OCI-LY1 (cell line): ENCODE results near the gene MLF2.
"Not testable (repeated sequence)": the region's sequence is repeated elsewhere in the genome, so short reads cannot be mapped to it uniquely, and the experiment has no call there.

ENCODE experiments used
- H2AFZ ChIP-seq: fragments of 200-600 bp; sonication (generic), shearing (Covaris generic); 2 replicates; pipeline ENCODE4 v1.6.0; 2014; ENCODE audit warnings: antibody characterized with exemption, mild to moderate bottlenecking, low read length
- H3F3A ChIP-seq: fragments of 200-600 bp; sonication (generic), shearing (Covaris generic); 2 replicates; pipeline ENCODE4 v1.6.0; 2014; ENCODE audit warnings: mild to moderate bottlenecking, antibody characterized with exemption, low read length, moderate library complexity; ENCODE audit not compliant: insufficient read depth
- H3K27ac ChIP-seq: fragments of 200-600 bp; sonication (generic); 2 replicates; pipeline ENCODE4 v1.5.1; 2014; ENCODE audit warnings: low read length, mixed run types, mild to moderate bottlenecking, low read depth; ENCODE audit not compliant: poor library complexity, severe bottlenecking
- H3K27me3 ChIP-seq: fragments of 200-600 bp; sonication (generic); 2 replicates; pipeline ENCODE4 v1.6.0; 2014; ENCODE audit warnings: antibody characterized with exemption, mild to moderate bottlenecking, low read length, moderate library complexity; ENCODE audit not compliant: insufficient read depth
- H3K36me3 ChIP-seq: fragments of 200-600 bp; sonication (generic); 2 replicates; pipeline ENCODE4 v1.6.1; 2014; ENCODE audit warnings: mild to moderate bottlenecking, antibody characterized with exemption, low read length, moderate library complexity, mixed read lengths; ENCODE audit not compliant: insufficient read depth
- H3K4me1 ChIP-seq: fragments of 200-600 bp; sonication (generic); 2 replicates; pipeline ENCODE4 v1.5.1; 2014; ENCODE audit warnings: mild to moderate bottlenecking, low read length, moderate library complexity; ENCODE audit not compliant: insufficient read depth, severe bottlenecking
- H3K4me2 ChIP-seq: fragments of 200-600 bp; sonication (generic), shearing (Covaris generic); 2 replicates; pipeline ENCODE4 v1.6.1; 2014; ENCODE audit warnings: low read length
- H3K4me3 ChIP-seq: fragments of 200-600 bp; sonication (generic); 2 replicates; pipeline ENCODE4 v1.5.1; 2014; ENCODE audit warnings: low read length, low read depth, mild to moderate bottlenecking, mixed read lengths; ENCODE audit not compliant: poor library complexity, severe bottlenecking
- H3K79me2 ChIP-seq: fragments of 200-600 bp; shearing (Covaris generic); 2 replicates; pipeline ENCODE4 v1.6.1; 2016; ENCODE audit warnings: mixed run types, low read length, mixed read lengths; ENCODE audit not compliant: insufficient read depth
- H3K9ac ChIP-seq: fragments of 200-600 bp; sonication (generic), shearing (Covaris generic); 2 replicates; pipeline ENCODE4 v1.6.1; 2014; ENCODE audit warnings: mild to moderate bottlenecking, low read length, mixed read lengths
- H3K9me2 ChIP-seq: fragments of 200-600 bp; sonication (generic), shearing (Covaris generic); 2 replicates; pipeline ENCODE4 v1.6.1; 2014; ENCODE audit warnings: low read depth, mild to moderate bottlenecking, low read length, mixed read lengths
- H3K9me3 ChIP-seq: fragments of 200-600 bp; shearing (Covaris generic); 2 replicates; pipeline ENCODE4 v1.6.1; 2014; ENCODE audit warnings: low read length, mixed read lengths
- H4K20me1 ChIP-seq: fragments of 200-600 bp; sonication (generic), shearing (Covaris generic); 2 replicates; pipeline ENCODE4 v1.6.0; 2016; ENCODE audit warnings: mild to moderate bottlenecking, low read length; ENCODE audit not compliant: insufficient read depth
- CTCF ChIP-seq: fragments of 200-600 bp; sonication (generic), shearing (Covaris generic); IDR thresholded peaks from 2 replicates; pipeline ENCODE4 v1.5.1; 2017; ENCODE audit warnings: mild to moderate bottlenecking, antibody characterized with exemption, low read length, moderate library complexity, mixed read lengths
- EZH2 ChIP-seq: fragments of 200-600 bp; sonication (generic), shearing (Covaris generic); IDR thresholded peaks from 2 replicates; pipeline ENCODE4 v1.8.0; 2017; ENCODE audit warnings: borderline replicate concordance, mixed run types, mild to moderate bottlenecking, antibody characterized with exemption, low read length, moderate library complexity, mixed read lengths

MLF2 gene

GRCh38 chr12:6722863-6723262 lies 30.1 kb downstream of the MLF2 start:
- Histone ChIP-seq H3K4me2 (peak overlapping the region; percentile 89), H4K20me1 (no peaks in the 10 kb centered on the region), H3K79me2 (no peaks in the 10 kb centered on the region), H3K27ac (peak overlapping the region; percentile 76), H3K9ac (peak overlapping the region; percentile 87), H3F3A (peaks cover 7% of the 10 kb centered on the region; the same call in 1 of the 2 replicates), H3K9me3 (no peaks in the 10 kb centered on the region), H2AFZ (no peak overlapping the region), H3K9me2 (no peaks in the 10 kb centered on the region), H3K27me3 (no peaks in the 10 kb centered on the region), H3K4me1 (peaks cover 37% of the 10 kb centered on the region), H3K36me3 (no peaks in the 10 kb centered on the region), H3K4me3 (peak overlapping the region; percentile 69)
- TF ChIP-seq EZH2 (no peak), CTCF (no peak)

GRCh38 chr12:6716874-6717437 lies 36.0 kb downstream of the MLF2 start:
- Histone ChIP-seq H3K9me3 (no peaks in the 10 kb centered on the region), H3K4me3 (no peak overlapping the region), H3K9ac (no peak overlapping the region), H3K27ac (no peak overlapping the region), H4K20me1 (no peaks in the 10 kb centered on the region), H3F3A (no peaks in the 10 kb centered on the region), H3K36me3 (no peaks in the 10 kb centered on the region), H3K4me1 (peaks cover 12% of the 10 kb centered on the region), H3K4me2 (no peak overlapping the region), H3K79me2 (no peaks in the 10 kb centered on the region), H3K27me3 (no peaks in the 10 kb centered on the region), H3K9me2 (no peaks in the 10 kb centered on the region), H2AFZ (no peak overlapping the region)
- TF ChIP-seq EZH2, result no peak

- H4K20me1 ChIP-seq, H3K4me2 ChIP-seq, H3K4me3 ChIP-seq, H3K36me3 ChIP-seq, H3K27me3 ChIP-seq, H3K27ac ChIP-seq, H3K9ac ChIP-seq, H3K9me3 ChIP-seq, H2AFZ ChIP-seq, H3K9me2 ChIP-seq, H3F3A ChIP-seq, H3K79me2 ChIP-seq: not testable (repeated sequence)
- H3K4me1 ChIP-seq, result peaks cover 12% of the 10 kb centered on the region
Measured at GRCh38 chr12:6716031-6716873, 36.7 kb downstream of the MLF2 start.

- H3K4me2 ChIP-seq, result no peak overlapping the region
- H2AFZ ChIP-seq, result no peak overlapping the region
- TF ChIP-seq EZH2 (no peak), CTCF (no peak)
- no peaks in the 10 kb centered on the region for H3K36me3 ChIP-seq
- H3K4me3 ChIP-seq, result no peak overlapping the region
- H3K4me1 ChIP-seq, result no peaks in the 10 kb centered on the region
- no peaks in the 10 kb centered on the region for H3K9me3 ChIP-seq
- no peaks in the 10 kb centered on the region for H4K20me1 ChIP-seq
- no peaks in the 10 kb centered on the region for H3K79me2 ChIP-seq
- no peak overlapping the region for H3K9ac ChIP-seq
- no peaks in the 10 kb centered on the region for H3K9me2 ChIP-seq
- no peak overlapping the region for H3K27ac ChIP-seq
- no peaks in the 10 kb centered on the region for H3K27me3 ChIP-seq
- H3F3A ChIP-seq, result no peaks in the 10 kb centered on the region
Measured at GRCh38 chr12:6708960-6709394, 44.0 kb downstream of the MLF2 start.

GRCh38 chr12:6708351-6708750 lies 44.6 kb downstream of the MLF2 start:
- not testable (repeated sequence) for H3K4me2 ChIP-seq, H3K9me2 ChIP-seq, H3K4me3 ChIP-seq, H3K9me3 ChIP-seq, H3K79me2 ChIP-seq, H3K36me3 ChIP-seq, H3K9ac ChIP-seq, H3K27me3 ChIP-seq, H4K20me1 ChIP-seq, H3K27ac ChIP-seq, H3F3A ChIP-seq, H3K4me1 ChIP-seq, H2AFZ ChIP-seq
